ENCODE measurements around the gene ANAPC15.
"Not testable (repeated sequence)": the region's sequence is repeated elsewhere in the genome, so short reads cannot be mapped to it uniquely, and the experiment has no call there.

Gene ANAPC15

GRCh38 chr11:72136684-72137262 lies 24.3 kb upstream of the ANAPC15 start:
- H3K27ac ChIP-seq = no peak overlapping the region
- TF ChIP-seq, protein P1, sequence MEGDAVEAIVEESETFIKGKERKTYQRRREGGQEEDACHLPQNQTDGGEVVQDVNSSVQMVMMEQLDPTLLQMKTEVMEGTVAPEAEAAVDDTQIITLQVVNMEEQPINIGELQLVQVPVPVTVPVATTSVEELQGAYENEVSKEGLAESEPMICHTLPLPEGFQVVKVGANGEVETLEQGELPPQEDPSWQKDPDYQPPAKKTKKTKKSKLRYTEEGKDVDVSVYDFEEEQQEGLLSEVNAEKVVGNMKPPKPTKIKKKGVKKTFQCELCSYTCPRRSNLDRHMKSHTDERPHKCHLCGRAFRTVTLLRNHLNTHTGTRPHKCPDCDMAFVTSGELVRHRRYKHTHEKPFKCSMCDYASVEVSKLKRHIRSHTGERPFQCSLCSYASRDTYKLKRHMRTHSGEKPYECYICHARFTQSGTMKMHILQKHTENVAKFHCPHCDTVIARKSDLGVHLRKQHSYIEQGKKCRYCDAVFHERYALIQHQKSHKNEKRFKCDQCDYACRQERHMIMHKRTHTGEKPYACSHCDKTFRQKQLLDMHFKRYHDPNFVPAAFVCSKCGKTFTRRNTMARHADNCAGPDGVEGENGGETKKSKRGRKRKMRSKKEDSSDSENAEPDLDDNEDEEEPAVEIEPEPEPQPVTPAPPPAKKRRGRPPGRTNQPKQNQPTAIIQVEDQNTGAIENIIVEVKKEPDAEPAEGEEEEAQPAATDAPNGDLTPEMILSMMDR (IDR thresholded peaks at IDR 0.05) = no peak
- TF ChIP-seq ZFX (IDR thresholded peaks at IDR 0.05; ENCODE audit: borderline replicate concordance) = no peak

DNA sequence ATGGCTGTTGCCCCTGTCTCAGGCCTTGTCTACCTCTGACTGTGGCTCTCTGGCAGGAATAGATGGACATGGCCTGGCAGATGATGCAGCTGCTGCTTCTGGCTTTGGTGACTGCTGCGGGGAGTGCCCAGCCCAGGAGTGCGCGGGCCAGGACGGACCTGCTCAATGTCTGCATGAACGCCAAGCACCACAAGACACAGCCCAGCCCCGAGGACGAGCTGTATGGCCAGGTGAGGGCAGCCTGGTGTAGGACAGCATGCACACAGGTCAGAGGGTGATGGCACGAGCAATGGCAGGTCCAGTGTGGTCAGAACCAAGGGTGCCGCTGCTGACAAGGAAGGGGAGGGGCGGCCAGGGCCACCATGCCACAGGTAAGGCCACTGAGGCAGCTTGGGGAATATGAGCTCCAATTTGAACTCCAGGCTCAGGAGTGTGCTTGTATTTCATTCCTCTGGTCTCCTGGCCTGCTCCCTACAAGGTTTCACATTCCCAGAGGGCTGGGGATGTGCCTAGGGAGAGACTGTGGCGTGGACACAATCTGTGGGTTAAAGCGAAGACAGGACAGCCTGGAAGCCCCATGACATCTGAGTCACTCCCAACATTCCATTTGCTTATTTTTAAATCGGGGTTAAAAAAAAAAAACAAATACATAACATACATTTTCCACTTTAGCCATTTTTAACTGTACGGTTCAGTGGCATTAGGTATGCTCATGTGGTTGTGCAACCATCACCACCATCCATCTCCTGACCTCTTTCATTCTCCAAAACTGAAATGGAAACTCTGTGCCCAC lies 23.6 kb upstream of the ANAPC15 start:
- no peak overlapping the region for H3K27ac ChIP-seq
- TF ChIP-seq, protein P1 (IDR thresholded peaks at IDR 0.05) = no peak
- no peak for TF ChIP-seq ZFX (IDR thresholded peaks at IDR 0.05; ENCODE audit: borderline replicate concordance)

GRCh38 chr11:72135473-72135872 lies 23.0 kb upstream of the ANAPC15 start, which contains the start of gene FOLR3:
Gene FOLR3 (plus strand): TSS chr11:72135725. CDS start chr11:72135953, 228 bp downstream.
- H3K27ac ChIP-seq = not testable (repeated sequence)

GRCh38 chr11:72132646-72133045 lies 20.2 kb upstream of the ANAPC15 start:
- no peak for TF ChIP-seq ZFX (IDR thresholded peaks at IDR 0.05; ENCODE audit: borderline replicate concordance)
- TF ChIP-seq, protein P1 (IDR thresholded peaks at IDR 0.05) = no peak
- no peak overlapping the region for H3K27ac ChIP-seq

DNA sequence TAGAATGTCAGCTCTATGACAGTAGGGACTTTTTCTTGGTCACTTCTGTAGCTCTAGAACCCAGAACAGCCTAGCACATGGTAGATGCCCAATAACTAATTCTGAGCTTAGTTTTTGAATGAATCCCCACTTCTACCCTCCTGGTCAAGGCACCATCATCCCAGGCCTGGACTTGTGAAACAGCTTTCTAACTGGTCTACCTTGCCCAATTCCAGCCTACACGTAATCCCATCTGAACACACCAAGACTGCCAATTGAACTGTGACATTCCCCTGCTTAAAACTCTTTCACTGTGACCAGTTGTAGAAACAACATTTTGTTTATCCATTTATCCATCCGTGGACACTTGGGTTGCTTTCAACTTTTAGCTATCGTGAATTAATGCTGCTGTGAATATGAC lies 16.9 kb upstream of the ANAPC15 start:
- TF ChIP-seq ZFX (IDR thresholded peaks at IDR 0.05; ENCODE audit: borderline replicate concordance) = no peak
- TF ChIP-seq, protein P1 (IDR thresholded peaks at IDR 0.05) = no peak
- no peak overlapping the region for H3K27ac ChIP-seq

DNA sequence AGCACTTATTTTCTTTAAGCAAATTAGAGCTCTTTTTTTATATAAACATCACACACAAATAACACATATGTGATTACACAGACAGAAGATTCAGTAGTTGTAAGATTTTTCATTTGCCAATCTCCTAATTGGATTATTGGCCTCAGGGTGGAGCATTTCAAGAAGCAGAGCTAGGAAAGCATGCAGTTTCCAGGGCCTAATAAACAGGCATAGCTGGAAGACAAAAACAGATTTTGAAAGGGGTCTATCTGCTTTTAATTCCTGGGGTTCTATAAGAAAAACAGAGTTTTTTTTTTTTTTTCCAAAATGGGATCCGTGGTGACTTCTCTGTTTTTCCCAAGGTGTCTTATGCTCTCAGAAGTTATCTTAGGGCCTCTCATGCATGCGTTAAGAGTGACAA lies 15.4 kb upstream of the ANAPC15 start:
- H3K27ac ChIP-seq = no peak overlapping the region
- TF ChIP-seq, protein P1 (IDR thresholded peaks at IDR 0.05) = no peak
- no peak for TF ChIP-seq ZFX (IDR thresholded peaks at IDR 0.05; ENCODE audit: borderline replicate concordance)

DNA sequence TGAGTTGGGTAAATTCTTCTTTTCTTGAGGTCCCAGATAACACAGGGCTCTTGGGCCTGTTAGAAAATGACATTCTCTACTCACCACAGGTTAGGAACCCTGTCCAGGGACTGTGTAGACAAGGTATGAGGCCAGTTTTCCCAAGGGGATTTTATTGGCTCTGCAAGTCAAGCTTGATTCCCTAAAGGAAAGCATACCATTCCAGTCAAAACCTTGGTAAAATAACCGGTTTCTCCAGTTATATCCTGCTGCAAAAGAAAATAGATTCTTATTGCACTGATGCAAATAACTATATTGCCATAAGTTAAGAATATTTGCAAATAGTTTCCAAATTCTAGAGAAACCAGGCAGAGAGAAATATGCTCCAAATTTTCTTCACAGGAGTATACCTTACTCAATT lies 13.5 kb upstream of the ANAPC15 start:
- no peak overlapping the region for H3K27ac ChIP-seq
- TF ChIP-seq, protein P1 (IDR thresholded peaks at IDR 0.05) = no peak
- TF ChIP-seq ZFX (IDR thresholded peaks at IDR 0.05; ENCODE audit: borderline replicate concordance) = no peak

All from 22Rv1 (cell line).